ENCODE results near the gene GABARAP. TPM values are rescaled to one million over a fixed set of nuclear protein-coding genes. Genes with fewer than 3 reads are reported as not detected.

Gene GABARAP
- total and polyA plus RNA-seq, 2 experiments from 2014 or later, result 517 to 772 TPM

DNA sequence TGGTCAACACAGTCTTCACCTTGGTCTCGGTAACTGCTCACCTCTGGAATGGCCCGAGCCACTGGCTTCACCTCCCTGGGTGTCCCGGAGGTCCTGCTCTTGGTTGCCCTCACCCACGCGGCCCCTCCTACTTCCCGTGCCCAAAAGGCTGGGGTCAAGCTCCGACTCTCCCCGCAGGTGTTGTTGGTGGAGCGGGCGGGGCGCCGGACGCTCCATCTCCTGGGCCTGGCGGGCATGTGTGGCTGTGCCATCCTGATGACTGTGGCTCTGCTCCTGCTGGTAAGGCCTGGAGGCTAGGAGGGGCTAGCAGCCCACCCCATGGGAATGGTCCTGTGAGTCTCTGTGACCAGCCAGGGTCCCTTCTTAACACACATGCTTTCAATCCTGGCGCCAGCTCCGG lies 42.7 kb upstream of the GABARAP start:
- Histone ChIP-seq H3K27ac (no peak overlapping the region), H3K4me1 (ENCODE audit: low read depth) (no peaks in the 10 kb centered on the region), H3K27me3 (no peaks in the 10 kb centered on the region), H3K9me3 (ENCODE audit: low read depth) (no peaks in the 10 kb centered on the region), H3K36me3 (peaks cover 27% of the 10 kb centered on the region), H3K4me3 (no peak overlapping the region)
- no peak for DNase-seq (ENCODE audit: low read depth in 1 of 2, low spot score in 1 of 2)
- TF ChIP-seq, protein P1, sequence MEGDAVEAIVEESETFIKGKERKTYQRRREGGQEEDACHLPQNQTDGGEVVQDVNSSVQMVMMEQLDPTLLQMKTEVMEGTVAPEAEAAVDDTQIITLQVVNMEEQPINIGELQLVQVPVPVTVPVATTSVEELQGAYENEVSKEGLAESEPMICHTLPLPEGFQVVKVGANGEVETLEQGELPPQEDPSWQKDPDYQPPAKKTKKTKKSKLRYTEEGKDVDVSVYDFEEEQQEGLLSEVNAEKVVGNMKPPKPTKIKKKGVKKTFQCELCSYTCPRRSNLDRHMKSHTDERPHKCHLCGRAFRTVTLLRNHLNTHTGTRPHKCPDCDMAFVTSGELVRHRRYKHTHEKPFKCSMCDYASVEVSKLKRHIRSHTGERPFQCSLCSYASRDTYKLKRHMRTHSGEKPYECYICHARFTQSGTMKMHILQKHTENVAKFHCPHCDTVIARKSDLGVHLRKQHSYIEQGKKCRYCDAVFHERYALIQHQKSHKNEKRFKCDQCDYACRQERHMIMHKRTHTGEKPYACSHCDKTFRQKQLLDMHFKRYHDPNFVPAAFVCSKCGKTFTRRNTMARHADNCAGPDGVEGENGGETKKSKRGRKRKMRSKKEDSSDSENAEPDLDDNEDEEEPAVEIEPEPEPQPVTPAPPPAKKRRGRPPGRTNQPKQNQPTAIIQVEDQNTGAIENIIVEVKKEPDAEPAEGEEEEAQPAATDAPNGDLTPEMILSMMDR (IDR thresholded peaks at IDR 0.05; ENCODE audit: low read depth, low read length), result no peak

DNA sequence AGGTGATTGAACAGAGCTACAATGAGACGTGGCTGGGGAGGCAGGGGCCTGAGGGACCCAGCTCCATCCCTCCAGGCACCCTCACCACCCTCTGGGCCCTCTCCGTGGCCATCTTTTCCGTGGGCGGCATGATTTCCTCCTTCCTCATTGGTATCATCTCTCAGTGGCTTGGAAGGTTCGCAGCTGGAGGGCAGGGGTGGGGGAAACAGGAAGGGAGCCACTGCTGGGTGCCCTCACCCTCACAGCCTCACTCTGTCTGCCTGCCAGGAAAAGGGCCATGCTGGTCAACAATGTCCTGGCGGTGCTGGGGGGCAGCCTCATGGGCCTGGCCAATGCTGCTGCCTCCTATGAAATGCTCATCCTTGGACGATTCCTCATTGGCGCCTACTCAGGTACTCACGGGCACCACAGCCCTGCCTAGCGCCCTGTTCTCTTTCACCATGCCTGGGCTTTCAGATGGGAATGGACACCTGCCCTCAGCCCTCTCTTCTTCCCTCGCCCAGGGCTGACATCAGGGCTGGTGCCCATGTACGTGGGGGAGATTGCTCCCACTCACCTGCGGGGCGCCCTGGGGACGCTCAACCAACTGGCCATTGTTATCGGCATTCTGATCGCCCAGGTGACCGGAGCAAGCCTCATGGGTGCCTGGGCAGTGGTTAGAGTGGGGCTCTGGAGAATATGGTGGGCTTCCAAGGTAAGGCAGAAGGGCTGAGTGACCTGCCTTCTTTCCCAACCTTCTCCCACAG lies 41.4 kb upstream of the GABARAP start:
- no peaks in the 10 kb centered on the region for H3K27me3 ChIP-seq
- DNase-seq (ENCODE audit: low read depth in 1 of 2, low spot score in 1 of 2), result no peak

DNA sequence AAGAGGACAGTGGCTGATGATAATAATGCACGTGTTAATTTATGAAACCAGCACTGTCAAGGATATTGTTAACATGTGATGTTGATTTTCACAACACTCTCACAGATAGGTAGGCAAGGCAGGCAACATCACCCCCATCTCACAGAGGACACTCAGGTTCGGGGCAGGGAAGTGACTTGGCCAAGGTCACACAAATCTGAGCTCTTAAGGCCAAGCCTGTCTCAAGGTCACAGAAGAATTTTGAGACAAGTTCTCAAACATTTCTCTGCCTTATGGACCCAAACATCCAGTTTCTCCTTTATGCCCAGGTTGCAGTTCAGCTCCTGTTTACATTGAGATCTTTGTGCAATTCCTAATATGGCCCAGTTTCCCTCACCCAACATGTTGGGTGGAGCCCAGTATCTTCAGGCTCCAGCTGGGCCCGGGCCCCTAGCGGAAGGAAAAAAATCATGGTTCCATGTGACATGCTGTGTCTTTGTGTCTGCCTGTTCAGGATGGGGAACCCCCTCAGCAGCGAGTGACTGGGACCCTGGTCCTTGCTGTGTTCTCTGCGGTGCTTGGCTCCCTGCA lies 40.6 kb upstream of the GABARAP start:
- no peaks in the 10 kb centered on the region for H3K27me3 ChIP-seq
- no peaks in the 10 kb centered on the region for H3K4me1 ChIP-seq (ENCODE audit: low read depth)
- peaks cover 26% of the 10 kb centered on the region for H3K36me3 ChIP-seq
- peak overlapping the region; percentile 76 for H3K4me3 ChIP-seq
- peak overlapping the region; percentile 99 for H3K27ac ChIP-seq
- TF ChIP-seq, protein P1 (IDR thresholded peaks at IDR 0.05; ENCODE audit: low read depth, low read length), result no peak
- no peaks in the 10 kb centered on the region for H3K9me3 ChIP-seq (ENCODE audit: low read depth)
- no peak for DNase-seq (ENCODE audit: low read depth in 1 of 2, low spot score in 1 of 2)

More for the DNA sequence above, 41.4 kb upstream of the GABARAP start:
- Histone ChIP-seq H3K36me3 (peaks cover 27% of the 10 kb centered on the region), H3K4me3 (no peak overlapping the region), H3K27ac (no peak overlapping the region), H3K4me1 (ENCODE audit: low read depth) (no peaks in the 10 kb centered on the region), H3K9me3 (ENCODE audit: low read depth) (no peaks in the 10 kb centered on the region)
- TF ChIP-seq, protein P1 (IDR thresholded peaks at IDR 0.05; ENCODE audit: low read depth, low read length), result no peak

DNA sequence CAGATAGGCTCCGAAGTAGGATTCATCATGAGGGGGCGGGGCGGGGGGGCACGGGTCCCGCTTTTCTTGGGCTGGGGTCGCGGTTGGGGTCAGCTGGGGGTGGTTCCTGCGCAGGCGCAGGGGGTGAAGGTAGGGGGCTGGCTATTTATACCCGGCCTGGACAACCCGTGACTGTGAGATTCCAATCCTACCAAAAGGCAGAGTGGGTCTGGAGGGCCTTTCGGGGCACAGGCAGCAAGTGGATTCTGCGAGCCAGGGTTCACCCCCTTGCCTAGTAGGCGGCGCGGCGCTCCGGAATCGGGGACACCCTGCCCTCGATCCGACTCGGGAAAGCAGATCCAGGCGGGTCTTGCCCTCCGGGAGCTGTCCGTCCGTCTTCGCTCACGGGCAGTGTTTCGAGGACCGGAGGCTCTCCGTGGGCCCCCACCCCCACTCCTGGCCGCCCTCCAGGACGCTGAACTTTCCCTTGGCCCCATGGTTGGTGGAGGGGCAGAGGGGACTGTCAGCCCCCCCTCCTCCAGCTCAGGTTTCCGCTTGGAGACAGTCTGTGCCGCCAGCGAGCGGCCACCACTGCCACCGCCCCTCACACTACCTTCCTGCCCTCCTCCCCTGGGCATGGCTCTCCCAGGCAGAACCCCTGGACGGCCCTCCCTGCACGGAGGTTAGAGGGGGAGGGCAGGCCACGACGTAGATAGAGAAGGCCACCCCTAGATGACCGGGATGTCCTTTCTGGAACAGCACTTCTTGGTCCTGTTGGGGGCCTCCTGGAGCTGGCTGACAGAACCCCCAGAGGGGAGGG lies 39.9 kb upstream of the GABARAP start:
- Histone ChIP-seq H3K4me3 (peak overlapping the region; percentile 76), H3K4me1 (ENCODE audit: low read depth) (no peaks in the 10 kb centered on the region), H3K36me3 (peaks cover 24% of the 10 kb centered on the region), H3K27ac (peak overlapping the region; percentile 99), H3K9me3 (ENCODE audit: low read depth) (no peaks in the 10 kb centered on the region), H3K27me3 (no peaks in the 10 kb centered on the region)
- TF ChIP-seq, protein P1 (IDR thresholded peaks at IDR 0.05; ENCODE audit: low read depth, low read length), result no peak
- DNase-seq (ENCODE audit: low read depth in 1 of 2, low spot score in 1 of 2), result peak in 1 of 2 donors; percentile 83

DNA sequence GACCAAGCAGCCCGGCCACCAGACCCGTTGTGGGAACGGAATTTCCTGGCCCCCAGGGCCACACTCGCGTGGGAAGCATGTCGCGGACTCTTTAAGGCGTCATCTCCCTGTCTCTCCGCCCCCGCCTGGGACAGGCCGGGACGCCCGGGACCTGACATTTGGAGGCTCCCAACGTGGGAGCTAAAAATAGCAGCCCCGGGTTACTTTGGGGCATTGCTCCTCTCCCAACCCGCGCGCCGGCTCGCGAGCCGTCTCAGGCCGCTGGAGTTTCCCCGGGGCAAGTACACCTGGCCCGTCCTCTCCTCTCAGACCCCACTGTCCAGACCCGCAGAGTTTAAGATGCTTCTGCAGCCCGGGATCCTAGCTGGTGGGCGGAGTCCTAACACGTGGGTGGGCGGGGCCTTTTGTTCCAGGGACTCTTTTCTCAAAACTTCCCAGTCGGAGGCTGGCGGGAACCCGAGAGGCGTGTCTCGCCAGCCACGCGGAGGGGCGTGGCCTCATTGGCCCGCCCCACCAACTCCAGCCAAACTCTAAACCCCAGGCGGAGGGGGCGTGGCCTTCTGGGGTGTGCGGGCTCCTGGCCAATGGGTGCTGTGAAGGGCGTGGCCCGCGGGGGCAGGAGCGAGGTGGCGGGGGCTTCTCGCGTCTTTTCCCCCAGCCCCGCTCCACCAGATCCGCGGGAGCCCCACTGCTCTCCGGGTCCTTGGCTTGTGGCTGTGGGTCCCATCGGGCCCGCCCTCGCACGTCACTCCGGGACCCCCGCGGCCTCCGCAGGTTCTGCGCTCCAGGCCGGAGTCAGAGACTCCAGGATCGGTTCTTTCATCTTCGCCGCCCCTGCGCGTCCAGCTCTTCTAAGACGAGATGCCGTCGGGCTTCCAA lies 39.1 kb upstream of the GABARAP start, which contains the start of gene SLC2A4:
Gene SLC2A4, plus strand, starts transcription at position 645 of the 879 bp plus-strand sequence. Its CDS starts 217 bp downstream, at position 862.
- DNase-seq (ENCODE audit: low read depth in 1 of 2, low spot score in 1 of 2), result peak; percentile 96 to 99
- H3K4me3 ChIP-seq, result peak within 1 kb of the TSS; percentile 76
- H3K4me1 ChIP-seq (ENCODE audit: low read depth), result no peaks in the 10 kb centered on the region
- peak within 1 kb of the TSS; percentile 99 for H3K27ac ChIP-seq
- H3K9me3 ChIP-seq (ENCODE audit: low read depth), result no peaks in the 10 kb centered on the region
- TF ChIP-seq, protein P1 (IDR thresholded peaks at IDR 0.05; ENCODE audit: low read depth, low read length), result no peak
- peaks cover 19% of the 10 kb centered on the region for H3K36me3 ChIP-seq
- H3K27me3 ChIP-seq, result no peaks in the 10 kb centered on the region
